ENCODE results near the gene GPR151.

- TF ChIP-seq FOXA1 (IDR thresholded peaks at IDR 0.05), result no peak
- TF ChIP-seq CTCF (IDR thresholded peaks at IDR 0.05; ENCODE audit: low read depth, low read length, missing input control), result no peak
- no peak for TF ChIP-seq REST (IDR thresholded peaks at IDR 0.05)
Observed at GRCh38 chr5:146490089-146490843, 25.7 kb downstream of the GPR151 start.

Measured in liver (tissue), 2 donors.